Fibroblast of mammary gland (primary cell): ENCODE results near the gene PHACTR1.
A peak's percentile ranks its signal among the peaks of the same experiment; 100 is the strongest.
"Not testable (repeated sequence)": the region's sequence is repeated elsewhere in the genome, so short reads cannot be mapped to it uniquely, and the experiment has no call there.

Experiments
- DNase-seq: peaks from one replicate; pipeline ENCODE4 v3.0.0-alpha.2; 2010; ENCODE audit warnings: low read depth
- H3K4me3 ChIP-seq: 2 replicates; pipeline ENCODE4 v1.5.1; 2011; ENCODE audit warnings: low read depth, mild to moderate bottlenecking, low read length, moderate library complexity; ENCODE audit not compliant: control insufficient read depth
- TF ChIP-seq, protein P1 (sequence below): conservative IDR thresholded peaks from 2 replicates; pipeline ENCODE4 v1.5.1; 2011; ENCODE audit warnings: low read depth, low read length, inconsistent platforms; ENCODE audit not compliant: control insufficient read depth, insufficient read depth

PHACTR1 gene

DNA sequence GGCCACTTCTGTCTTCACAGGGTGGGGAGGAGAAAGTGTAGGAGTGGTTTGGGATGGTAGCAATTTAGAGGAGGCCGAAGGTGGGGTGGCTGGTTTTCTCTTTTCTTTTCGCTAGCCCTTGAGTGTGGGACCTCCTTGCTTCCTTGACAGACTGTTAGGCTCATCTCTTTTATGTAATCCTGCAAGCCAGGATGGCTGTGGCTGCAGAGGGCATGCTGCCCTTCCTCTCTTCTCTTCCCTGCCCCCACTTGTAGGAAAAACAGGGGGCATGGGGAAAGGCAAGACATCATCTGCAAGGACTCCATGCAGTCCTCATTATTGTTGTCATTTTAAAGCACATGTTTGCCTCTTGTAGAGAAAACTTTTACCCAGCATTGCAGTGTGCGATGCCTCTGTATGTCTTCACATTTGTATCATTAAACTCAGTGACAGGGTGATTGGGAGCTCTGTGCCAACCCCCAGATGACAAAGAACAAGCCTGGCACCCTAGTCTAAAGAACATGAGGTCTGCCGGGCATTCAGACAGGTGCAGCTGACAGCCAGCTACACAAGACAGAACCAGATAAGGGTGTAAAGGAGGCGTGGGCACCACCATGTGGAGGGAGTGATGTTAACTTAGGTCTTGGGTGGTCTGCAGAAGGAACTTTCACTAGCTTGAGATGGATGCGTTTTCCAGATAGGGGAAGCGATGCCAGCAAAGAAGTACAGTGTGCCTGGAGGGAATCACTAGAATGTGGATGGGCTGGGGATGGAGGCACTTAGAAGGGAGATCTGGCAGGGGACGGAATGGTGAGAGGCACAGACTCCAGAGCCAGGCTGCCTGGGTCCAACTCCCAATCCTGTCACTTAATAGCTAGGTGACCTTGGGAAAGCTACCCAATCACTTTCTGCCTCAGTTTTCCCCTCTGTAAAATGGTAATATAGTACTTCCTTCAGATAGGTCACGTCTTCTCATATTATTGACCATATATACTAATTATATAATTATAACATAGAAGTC is 404.2 kb downstream of the PHACTR1 start:
- no peak overlapping the region for H3K4me3 ChIP-seq
- TF ChIP-seq, protein P1, sequence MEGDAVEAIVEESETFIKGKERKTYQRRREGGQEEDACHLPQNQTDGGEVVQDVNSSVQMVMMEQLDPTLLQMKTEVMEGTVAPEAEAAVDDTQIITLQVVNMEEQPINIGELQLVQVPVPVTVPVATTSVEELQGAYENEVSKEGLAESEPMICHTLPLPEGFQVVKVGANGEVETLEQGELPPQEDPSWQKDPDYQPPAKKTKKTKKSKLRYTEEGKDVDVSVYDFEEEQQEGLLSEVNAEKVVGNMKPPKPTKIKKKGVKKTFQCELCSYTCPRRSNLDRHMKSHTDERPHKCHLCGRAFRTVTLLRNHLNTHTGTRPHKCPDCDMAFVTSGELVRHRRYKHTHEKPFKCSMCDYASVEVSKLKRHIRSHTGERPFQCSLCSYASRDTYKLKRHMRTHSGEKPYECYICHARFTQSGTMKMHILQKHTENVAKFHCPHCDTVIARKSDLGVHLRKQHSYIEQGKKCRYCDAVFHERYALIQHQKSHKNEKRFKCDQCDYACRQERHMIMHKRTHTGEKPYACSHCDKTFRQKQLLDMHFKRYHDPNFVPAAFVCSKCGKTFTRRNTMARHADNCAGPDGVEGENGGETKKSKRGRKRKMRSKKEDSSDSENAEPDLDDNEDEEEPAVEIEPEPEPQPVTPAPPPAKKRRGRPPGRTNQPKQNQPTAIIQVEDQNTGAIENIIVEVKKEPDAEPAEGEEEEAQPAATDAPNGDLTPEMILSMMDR, result no peak
- no peak for DNase-seq

DNA sequence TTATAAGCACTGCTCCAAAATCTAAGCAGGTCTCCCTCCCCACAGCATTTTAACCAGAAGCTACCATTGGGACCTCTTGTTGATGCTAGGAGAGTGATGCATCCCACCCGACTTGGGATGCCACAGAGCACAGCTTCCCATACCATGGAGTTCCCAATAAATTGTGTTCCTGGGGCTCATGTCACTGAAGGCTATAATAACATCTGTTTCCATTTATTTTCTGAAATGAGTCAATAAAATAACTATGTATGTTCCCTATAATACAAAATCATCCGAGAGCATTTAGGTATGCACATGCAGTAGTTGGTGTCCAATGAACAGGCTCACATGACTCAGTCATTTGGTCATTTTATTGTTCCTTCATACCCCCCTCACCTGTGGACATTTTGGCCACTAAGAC is 407.6 kb downstream of the PHACTR1 start:
- no peak overlapping the region for H3K4me3 ChIP-seq
- TF ChIP-seq, protein P1, result no peak
- peak; percentile 29 for DNase-seq

DNA sequence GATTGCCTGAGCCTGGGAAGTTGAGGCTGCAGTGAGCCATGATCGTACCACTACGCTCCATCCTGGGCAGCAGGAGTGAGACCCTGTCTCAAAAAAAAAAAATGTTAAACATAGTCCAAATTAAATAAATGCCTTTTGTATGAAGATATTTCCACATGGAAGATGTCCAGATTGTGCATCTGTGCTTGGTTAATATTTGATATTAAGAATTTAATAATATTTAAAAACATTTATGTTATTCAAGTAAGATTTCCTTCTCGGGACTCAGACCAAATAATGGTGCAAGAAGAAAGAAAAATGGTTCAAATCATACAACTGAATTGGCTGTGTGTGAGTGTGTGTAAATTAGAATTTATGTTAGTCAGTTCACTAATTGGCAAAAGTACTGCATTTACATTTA is 409.3 kb downstream of the PHACTR1 start:
- TF ChIP-seq, protein P1, result no peak
- DNase-seq, result no peak
- no peak overlapping the region for H3K4me3 ChIP-seq

DNA sequence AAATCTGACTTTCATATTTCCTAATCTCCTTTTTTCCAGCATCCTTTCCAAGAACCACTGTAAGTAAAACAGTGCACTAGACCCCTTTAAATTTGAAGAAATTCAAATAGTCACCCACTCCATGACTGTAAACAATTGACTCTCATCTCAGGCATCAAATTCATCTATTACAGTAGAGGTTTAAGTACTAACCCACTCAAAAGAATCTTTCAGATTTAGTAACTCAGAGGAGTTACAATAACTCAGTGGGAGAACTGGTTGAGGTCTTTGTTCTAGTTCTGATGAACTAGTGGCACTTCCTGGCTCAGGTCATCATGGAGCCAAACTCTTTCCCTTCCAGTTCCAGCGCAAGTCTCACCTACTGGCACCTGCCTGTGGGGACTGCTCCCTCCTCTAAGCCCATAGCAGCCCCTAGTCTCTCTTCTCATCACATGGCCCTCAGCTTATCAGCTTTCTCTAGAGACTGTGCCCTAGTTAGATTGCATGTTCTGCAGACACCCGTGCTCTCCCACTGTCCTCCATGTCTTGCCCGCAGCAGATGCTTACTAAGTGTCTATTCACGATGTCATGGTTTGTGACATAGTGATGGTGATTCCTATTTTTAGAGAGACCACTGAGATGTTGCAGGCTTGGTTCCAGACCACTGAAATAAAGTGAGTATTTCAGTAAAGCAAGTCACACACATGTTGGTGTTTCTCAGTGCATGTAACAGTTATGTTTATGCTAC is 415.5 kb downstream of the PHACTR1 start:
- TF ChIP-seq, protein P1, result no peak
- no peak for DNase-seq
- no peak overlapping the region for H3K4me3 ChIP-seq

DNA sequence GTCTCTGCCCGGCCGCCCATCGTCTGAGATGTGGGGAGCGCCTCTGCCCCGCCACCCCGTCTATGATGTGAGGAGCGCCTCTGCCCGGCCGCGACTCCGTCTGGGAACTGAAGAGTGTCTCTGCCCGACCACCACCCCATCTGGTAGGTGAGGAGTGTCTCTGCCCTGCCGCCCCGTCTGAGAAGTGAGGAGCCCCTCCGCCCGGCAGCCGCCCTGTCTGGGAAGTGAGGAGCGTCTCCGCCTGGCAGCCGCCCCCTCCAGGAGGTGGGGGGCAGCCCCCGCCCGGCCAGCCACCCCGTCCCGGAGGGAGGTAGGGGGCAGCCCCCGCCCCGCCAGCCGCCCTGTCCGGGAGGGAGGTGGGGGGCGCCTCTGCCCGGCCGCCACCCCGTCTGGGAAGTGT is 417.3 kb downstream of the PHACTR1 start:
- DNase-seq, H3K4me3 ChIP-seq: not testable (repeated sequence)

DNA sequence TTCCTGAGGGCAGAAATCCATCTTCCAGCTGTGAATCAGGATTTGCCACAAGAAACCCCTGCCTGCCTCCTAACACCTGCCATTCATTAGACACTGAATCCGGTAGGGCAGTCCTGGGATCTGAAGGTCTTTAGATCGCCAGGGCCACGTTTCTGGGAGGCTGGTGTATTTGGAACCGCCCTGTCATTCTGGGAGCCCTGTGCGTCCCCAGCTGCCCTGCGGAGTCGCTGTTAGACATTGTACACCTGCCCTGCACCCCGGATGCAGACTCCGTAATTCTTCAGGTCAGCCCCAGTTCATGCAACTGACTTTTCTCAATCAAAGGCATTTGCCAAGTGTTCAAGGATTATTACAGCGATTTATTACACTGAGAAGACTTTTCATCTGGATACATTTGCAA is 418.6 kb downstream of the PHACTR1 start:
- TF ChIP-seq, protein P1, result no peak
- no peak for DNase-seq

DNA sequence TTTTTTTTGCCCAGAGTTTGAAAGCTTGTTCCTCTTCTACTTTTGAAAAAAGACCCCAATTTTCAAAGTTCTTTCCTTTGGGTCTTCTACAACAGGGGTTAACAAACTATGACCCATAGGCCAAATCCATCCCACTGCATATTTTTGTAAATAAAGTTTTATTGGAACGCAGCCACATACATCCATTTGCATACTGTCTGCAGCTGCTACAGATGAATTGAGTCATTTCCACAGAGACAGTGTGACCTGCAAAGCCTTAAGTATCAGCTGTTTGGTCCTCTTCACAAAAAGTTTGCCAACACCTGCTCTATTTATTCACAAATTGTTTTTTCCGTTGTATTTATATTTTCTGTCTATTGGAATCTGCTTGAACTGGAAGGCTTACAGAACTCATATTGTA is 422.6 kb downstream of the PHACTR1 start:
- no peak for DNase-seq
- TF ChIP-seq, protein P1, result no peak
- H3K4me3 ChIP-seq, result no peak overlapping the region

More for the DNA sequence above, 418.6 kb downstream of the PHACTR1 start:
- no peak overlapping the region for H3K4me3 ChIP-seq
